ENCODE data around the gene OR4A47. TPM values are rescaled to one million over a fixed set of nuclear protein-coding genes. Genes with fewer than 3 reads are reported as not detected.
"Not testable (repeated sequence)": the region's sequence is repeated elsewhere in the genome, so short reads cannot be mapped to it uniquely, and the experiment has no call there.

The OR4A47 gene, protein sequence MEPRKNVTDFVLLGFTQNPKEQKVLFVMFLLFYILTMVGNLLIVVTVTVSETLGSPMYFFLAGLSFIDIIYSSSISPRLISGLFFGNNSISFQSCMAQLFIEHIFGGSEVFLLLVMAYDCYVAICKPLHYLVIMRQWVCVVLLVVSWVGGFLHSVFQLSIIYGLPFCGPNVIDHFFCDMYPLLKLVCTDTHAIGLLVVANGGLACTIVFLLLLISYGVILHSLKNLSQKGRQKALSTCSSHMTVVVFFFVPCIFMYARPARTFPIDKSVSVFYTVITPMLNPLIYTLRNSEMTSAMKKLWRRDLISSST
- polyA plus RNA-seq (ENCODE audit: insufficient read length): not detected
- long read RNA-seq, donor 1: 0 reads
- long read RNA-seq, donor 2: 0 reads
- long read RNA-seq, donor 3: 0 reads
- long read RNA-seq, donor 4: 0 reads
- long read RNA-seq, donor 5: 0 reads
- long read RNA-seq, donor 6: 0 reads
- long read RNA-seq, donor 7: 0 reads
- long read RNA-seq, donor 8: 0 reads

DNA sequence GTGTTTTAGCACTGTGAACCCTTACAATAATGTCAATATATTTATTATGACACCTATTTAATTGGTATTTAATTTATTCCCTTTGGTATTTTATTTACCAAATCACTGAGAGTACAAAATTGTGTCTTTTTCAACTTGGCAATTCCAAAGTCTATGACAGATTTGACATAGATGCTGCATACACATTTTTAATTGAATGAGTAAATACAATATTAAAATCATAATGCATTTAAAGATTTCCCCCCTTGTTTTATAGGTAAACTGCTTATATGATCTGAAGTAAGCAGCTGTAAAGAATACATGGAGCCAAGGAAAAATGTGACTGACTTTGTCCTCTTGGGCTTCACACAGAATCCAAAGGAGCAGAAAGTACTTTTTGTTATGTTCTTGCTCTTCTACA, at the start of gene OR4A47:
OR4A47 (plus strand) TSS at position 301 of the 400 bp plus-strand sequence; CDS start at position 301, 0 bp downstream.
- not testable (repeated sequence) for DNase-seq

GRCh38 chr11:48455909-48456308, 32.7 kb upstream of the OR4A47 start:
- not testable (repeated sequence) for DNase-seq

- DNase-seq: not testable (repeated sequence)
These were observed 14.6 kb upstream of the OR4A47 start for GRCh38 chr11:48473966-48474365.

DNA sequence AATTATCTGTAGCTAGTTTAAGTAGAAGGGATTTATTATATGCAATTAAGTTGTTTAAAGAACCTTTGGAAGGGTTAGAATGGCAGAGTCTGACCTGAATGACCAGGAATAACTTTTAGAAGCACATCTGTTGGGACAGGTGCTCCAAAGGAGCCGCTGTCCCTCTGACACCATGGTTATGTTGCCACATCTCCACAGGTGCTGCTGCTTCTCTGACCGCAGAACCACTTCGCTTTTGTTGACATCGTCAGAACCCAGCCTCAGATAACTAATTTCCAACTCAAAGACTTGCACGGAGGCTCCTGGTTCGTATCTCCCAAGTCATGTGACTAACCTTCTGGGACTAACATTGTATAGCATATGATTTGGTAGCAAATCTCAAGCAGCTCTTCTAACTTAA, 13.9 kb upstream of the OR4A47 start:
- DNase-seq: not testable (repeated sequence)

- not testable (repeated sequence) for DNase-seq
These were observed 17.6 kb downstream of the OR4A47 start for GRCh38 chr11:48506169-48506568.

DNA sequence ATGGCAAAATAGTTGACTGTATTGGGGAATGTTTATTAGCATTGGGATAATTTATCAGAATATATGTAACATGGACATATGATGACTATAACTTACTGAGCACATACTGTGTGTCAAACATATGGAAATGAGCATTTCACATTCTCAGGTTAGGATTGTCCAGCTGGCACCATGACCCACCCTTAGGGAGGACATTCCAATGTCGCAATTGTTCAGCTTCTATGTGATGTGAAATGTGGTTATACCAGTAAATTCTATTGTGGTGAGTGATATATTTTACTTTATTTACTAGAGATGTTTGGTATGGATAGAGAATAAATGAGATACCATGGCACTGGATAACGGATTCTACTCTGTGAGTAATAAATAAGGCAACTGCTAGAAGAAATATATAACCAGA, 50.4 kb downstream of the OR4A47 start:
- DNase-seq: no peak

Other genes with a start within 250 kb of the OR4A47 start
- gene OR4X2, start 243.7 kb upstream of the OR4A47 start, polyA plus RNA-seq (ENCODE audit: insufficient read length): not detected
- gene OR4X1, start 224.9 kb upstream of the OR4A47 start, polyA plus RNA-seq (ENCODE audit: insufficient read length): not detected
- gene OR4S1, start 182.6 kb upstream of the OR4A47 start, polyA plus RNA-seq (ENCODE audit: insufficient read length): not detected
- not detected for gene OR4C3, start 163.9 kb upstream of the OR4A47 start, polyA plus RNA-seq (ENCODE audit: insufficient read length)
- gene OR4C5, start 122.3 kb upstream of the OR4A47 start, polyA plus RNA-seq (ENCODE audit: insufficient read length): not detected